Bronchial epithelial cell (primary cell): Measurements from ENCODE around the gene HAAO. TPM values are rescaled to one million over a fixed set of nuclear protein-coding genes. Genes with fewer than 3 reads are reported as not detected.

Source experiments
- DNase-seq: peaks from one replicate; pipeline ENCODE4 v3.0.0-alpha.2; 2010; ENCODE audit warnings: low read depth
- FAIRE-seq: peaks from 2 replicates; lab custom pipeline; 2011; peaks lifted over from hg19 to GRCh38; lab: Jason Lieb, UNC
- H3K27me3 ChIP-seq: 2 replicates; pipeline ENCODE4 v1.5.1; 2011; ENCODE audit warnings: low read length; ENCODE audit not compliant: control insufficient read depth, insufficient read depth
- H3K36me3 ChIP-seq: 2 replicates; pipeline ENCODE4 v1.5.1; 2011; ENCODE audit warnings: low read length; ENCODE audit not compliant: control insufficient read depth, insufficient read depth
- H3K4me3 ChIP-seq: 2 replicates; pipeline ENCODE4 v1.5.1; 2011; ENCODE audit warnings: mild to moderate bottlenecking, low read depth, low read length, control low read depth
- total RNA-seq: library from RNA; depleted of rRNA; stranded (reverse); fragments of >200 nt; gene quantifications from 2 replicates; pipeline ENCODE4 v1.2.1, GENCODE V29; 2014
- TF ChIP-seq, protein P1 (sequence below): IDR thresholded peaks from 2 replicates; pipeline ENCODE4 v1.5.1; 2011; ENCODE audit warnings: mild to moderate bottlenecking, moderate library complexity, low read length, control low read depth, inconsistent platforms; ENCODE audit not compliant: insufficient read depth, severe bottlenecking

HAAO gene
- total RNA-seq, 1 donor from 2014 or later, result not detected

GRCh38 chr2:42819160-42819559, 26.8 kb upstream of the HAAO start:
- Histone ChIP-seq H3K27me3 (peaks cover 2% of the 10 kb centered on the region), H3K36me3 (no peaks in the 10 kb centered on the region), H3K4me3 (no peak overlapping the region)
- DNase-seq, result no peak
- FAIRE-seq, result no peak
- TF ChIP-seq, protein P1, sequence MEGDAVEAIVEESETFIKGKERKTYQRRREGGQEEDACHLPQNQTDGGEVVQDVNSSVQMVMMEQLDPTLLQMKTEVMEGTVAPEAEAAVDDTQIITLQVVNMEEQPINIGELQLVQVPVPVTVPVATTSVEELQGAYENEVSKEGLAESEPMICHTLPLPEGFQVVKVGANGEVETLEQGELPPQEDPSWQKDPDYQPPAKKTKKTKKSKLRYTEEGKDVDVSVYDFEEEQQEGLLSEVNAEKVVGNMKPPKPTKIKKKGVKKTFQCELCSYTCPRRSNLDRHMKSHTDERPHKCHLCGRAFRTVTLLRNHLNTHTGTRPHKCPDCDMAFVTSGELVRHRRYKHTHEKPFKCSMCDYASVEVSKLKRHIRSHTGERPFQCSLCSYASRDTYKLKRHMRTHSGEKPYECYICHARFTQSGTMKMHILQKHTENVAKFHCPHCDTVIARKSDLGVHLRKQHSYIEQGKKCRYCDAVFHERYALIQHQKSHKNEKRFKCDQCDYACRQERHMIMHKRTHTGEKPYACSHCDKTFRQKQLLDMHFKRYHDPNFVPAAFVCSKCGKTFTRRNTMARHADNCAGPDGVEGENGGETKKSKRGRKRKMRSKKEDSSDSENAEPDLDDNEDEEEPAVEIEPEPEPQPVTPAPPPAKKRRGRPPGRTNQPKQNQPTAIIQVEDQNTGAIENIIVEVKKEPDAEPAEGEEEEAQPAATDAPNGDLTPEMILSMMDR, result no peak

- FAIRE-seq (no peak), DNase-seq (no peak)
- H3K36me3 ChIP-seq, result no peaks in the 10 kb centered on the region
- no peaks in the 10 kb centered on the region for H3K27me3 ChIP-seq
- no peak overlapping the region for H3K4me3 ChIP-seq
- TF ChIP-seq, protein P1, result no peak
Observed at GRCh38 chr2:42815726-42816125, 23.3 kb upstream of the HAAO start.

- FAIRE-seq, result no peak
- no peaks in the 10 kb centered on the region for H3K36me3 ChIP-seq
- no peak overlapping the region for H3K4me3 ChIP-seq
- TF ChIP-seq, protein P1, result no peak
- H3K27me3 ChIP-seq, result no peaks in the 10 kb centered on the region
- no peak for DNase-seq
Observed at GRCh38 chr2:42813763-42814162, 21.4 kb upstream of the HAAO start.

DNA sequence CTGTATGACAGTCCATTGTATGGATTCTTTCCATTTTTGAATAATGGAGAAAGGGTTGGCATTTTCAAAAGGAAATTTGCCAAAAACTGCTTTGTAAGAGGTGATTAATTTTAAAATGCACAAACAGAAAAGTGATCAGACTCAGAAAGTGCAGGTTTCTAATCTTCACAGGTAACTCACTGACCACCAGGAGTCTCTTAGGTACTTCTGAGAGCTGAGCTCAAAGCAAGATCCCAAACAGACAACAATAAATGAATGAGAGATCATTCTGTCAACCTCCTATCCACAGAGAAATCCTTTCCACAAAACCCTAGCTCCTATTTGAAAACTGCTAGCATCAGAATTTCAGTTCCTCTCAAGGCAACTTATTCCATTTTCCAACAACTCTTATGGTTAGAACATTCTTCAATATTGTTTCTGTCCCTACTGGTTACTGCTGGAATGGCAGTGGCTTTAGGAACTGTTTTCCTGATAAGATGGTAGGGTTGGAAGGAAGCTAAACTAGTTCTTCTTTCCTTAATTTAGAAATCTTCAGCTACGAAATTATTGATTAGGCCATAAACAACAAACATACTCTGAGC, 20.6 kb upstream of the HAAO start:
- Histone ChIP-seq H3K4me3 (no peak overlapping the region), H3K27me3 (no peaks in the 10 kb centered on the region), H3K36me3 (no peaks in the 10 kb centered on the region)
- DNase-seq, result peak; percentile 63
- TF ChIP-seq, protein P1, result peak; percentile 45
- FAIRE-seq, result no peak

DNA sequence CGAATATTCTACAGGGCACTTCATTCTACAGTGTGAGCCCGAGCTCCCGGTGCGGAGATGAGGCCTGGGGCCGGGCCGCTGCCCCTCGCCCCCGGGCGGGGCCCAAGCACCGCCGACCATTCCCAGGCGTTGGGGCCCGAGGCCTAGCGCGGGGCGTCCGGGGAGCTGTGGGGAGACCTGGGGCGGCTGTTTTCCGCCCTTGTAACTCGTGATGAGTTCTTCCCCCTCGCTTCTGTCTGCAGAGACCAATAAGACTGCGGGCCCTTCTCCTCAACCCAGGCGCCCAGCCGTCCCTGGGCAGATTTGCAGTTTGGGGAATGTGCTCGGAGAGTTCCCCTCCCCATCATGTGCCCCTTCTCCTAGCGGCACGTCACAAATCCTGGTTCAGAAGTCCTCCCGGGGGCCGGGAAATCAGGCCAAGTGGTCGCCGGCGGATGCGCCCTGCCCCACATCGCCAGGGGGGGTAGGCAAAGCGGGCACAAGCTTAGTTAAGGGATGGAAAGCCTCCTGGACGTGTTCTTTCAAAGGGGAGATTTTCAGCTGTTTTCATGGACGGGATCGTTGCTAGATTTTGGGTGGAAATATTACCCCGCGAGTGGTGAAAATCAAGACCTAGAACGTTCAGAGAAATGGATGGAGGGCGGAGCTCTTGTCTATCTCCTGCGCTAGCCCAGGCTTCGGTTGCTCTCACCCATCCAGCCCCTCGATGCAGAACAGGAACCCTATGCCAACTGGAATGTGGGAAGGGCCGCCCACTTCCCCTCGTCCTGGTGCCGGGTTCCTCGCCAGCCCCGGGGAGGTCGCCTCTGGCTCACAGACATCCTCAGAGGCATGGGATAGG, 18.8 kb upstream of the HAAO start:
- no peak for DNase-seq
- no peak for FAIRE-seq
- TF ChIP-seq, protein P1, result no peak
- Histone ChIP-seq H3K4me3 (peak overlapping the region; percentile 53), H3K27me3 (no peaks in the 10 kb centered on the region), H3K36me3 (no peaks in the 10 kb centered on the region)
